Activated T-helper 1 cell treated with anti-CD3 and anti-CD28 coated beads, Interleukin-2, amount 50 U/mL, for 16 hours (primary cell): ENCODE data around the gene GORAB.

Experiments used
- DNase-seq, 2 donors: peaks; one replicate each; pipeline ENCODE4 v3.0.0-alpha.2; 2020; ENCODE audit warnings: low read depth in 1 of 2, low spot score in 1 of 2

Gene GORAB

GRCh38 chr1:170590921-170591705, 59.1 kb downstream of the GORAB start:
- DNase-seq = no peak

DNA sequence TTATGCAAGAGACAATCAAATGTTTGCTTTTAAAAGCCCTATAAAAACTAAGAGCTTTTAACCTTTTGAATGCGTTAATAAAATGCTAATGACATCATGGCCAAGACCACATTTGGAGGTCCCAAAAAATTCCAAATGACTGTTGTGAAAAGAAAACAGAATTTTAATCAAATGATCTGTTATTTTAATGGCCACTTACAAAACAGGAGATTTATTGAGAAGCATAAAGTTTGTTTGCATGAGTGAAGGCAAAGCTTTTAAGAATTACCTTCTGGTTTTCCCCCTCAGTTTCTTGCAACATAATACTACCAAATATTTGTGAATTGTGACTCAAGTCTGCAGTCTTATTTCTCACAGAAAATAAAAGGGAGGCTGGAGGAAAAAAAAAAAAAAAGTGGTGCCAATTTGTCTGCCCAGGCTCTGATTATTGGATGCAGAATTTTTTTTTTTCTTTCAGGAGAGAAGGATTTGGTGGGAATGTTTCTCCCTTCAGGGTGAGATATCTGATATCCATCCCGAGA, 60.7 kb downstream of the GORAB start:
- no peak for DNase-seq

- no peak for DNase-seq
Measured at GRCh38 chr1:170593173-170594011, 61.4 kb downstream of the GORAB start.

DNA sequence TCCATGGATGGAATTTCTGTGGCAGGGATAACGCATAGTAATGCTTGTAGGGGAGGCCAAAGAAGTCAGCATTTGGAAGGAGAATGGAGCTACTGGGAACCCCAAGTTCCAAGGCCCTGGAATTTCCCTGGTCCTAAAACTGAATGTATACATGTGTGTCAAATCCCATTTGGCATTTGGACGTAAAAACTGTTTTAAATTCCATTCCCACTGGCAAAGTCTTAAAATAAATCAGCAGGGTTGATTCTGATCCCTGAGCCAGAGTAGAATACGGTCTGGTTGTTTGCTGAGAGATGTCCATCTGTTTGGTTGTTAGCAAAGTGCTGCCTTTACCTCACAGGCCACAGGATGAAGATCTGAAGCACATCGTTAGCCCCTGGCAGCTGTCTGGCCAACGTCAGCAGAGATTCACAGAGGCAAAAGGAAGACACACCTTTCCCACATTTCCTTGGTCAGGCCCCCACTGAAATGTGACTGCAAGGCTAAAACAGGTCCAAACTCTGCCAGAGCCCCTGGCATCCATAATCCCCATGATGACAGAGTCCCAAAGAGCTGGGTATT, 62.2 kb downstream of the GORAB start:
- no peak for DNase-seq

- no peak for DNase-seq
Measured at GRCh38 chr1:170596701-170597100, 64.7 kb downstream of the GORAB start.

- no peak for DNase-seq
Measured at GRCh38 chr1:170598618-170599017, 66.7 kb downstream of the GORAB start.

DNA sequence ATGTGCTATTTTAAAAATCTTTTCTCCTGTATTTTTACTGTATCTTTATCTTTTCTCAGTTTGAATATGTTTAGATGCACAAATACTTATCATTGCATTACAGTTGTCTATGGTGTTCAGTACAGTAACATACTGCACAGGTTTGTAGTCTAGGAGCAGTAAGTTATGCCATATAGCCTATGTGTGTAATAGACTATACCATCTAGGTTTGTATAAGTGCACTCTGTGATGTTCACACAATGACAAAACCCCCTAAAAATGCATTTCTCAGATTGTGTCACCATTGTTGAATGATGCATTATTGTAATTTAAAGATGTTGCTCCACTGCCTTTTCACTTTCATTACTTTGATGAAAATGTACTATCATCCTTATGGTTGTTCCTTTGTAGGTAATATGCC, 67.1 kb downstream of the GORAB start:
- DNase-seq = no peak

DNA sequence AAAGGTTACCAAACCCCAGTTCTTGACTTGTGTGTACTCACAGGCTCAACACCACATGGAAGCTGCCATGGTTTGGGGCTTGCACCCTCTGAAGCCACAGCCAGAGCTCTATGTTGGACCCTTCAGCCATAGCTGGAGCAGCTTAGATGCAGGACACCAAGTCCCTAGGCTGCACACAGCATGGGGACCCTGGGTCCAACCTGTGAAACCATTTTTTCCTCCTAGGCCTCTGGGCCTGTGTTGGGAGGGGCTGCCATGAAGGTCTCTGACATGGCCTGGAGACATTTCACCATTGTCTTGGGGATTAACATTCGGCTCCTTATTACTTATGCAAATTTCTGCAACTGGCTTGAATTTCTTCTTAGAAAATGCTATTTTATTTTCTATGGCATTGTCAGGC, 69.9 kb downstream of the GORAB start:
- no peak for DNase-seq
